GM12878 (cell line): ENCODE data around the gene MYBPHL. TPM values are rescaled to one million over a fixed set of nuclear protein-coding genes. Genes with fewer than 3 reads are reported as not detected.

Source experiments
- ATAC-seq: fragments of 200-7000 bp; cut with Tn5 transposase; 3 replicates; pipeline ENCODE4 v1.9.1; 2020; ENCODE audit warnings: mild to moderate bottlenecking, moderate library complexity
- BruUV-seq: library from RNA; stranded (reverse); fragments of 400-500 nt; replicated peaks from 2 replicates; lab custom pipeline; 2021; lab: Mats Ljungman, UMichigan
- CTCF ChIA-PET: fragments of 300-600 bp; sonication (Branson Sonifier 250); formaldehyde crosslinking; extraction: SDS; loops from one replicate; lab custom pipeline; 2021; ENCODE audit warnings: inconsistent platforms; lab: Yijun Ruan, JAX
- POLR2A ChIA-PET: fragments of 350-600 bp; formaldehyde crosslinking; extraction: SDS; loops from one replicate; lab custom pipeline; 2021; ENCODE audit warnings: inconsistent platforms; lab: Charles Lee
- RAD21 ChIA-PET: fragments of 300-600 bp; sonication (Branson Sonifier 250); formaldehyde crosslinking; loops from one replicate; lab custom pipeline; 2023; ENCODE audit warnings: antibody characterized with exemption; ENCODE audit not compliant: unreplicated experiment; lab: Charles Lee
- SMC1A ChIA-PET: fragments of 300-600 bp; sonication (Branson Sonifier 250); formaldehyde crosslinking; loops from one replicate; lab custom pipeline; 2023; ENCODE audit not compliant: unreplicated experiment, uncharacterized antibody; lab: Charles Lee
- DNase-seq: peaks from one replicate; pipeline ENCODE4 v3.0.0-alpha.2; 2011; ENCODE audit warnings: low read depth, low spot score
- FAIRE-seq: peaks from 3 replicates; lab custom pipeline; 2011; peaks lifted over from hg19 to GRCh38; lab: Jason Lieb, UNC
- H2AFZ ChIP-seq: 2 replicates; pipeline ENCODE4 v1.6.0; 2011; ENCODE audit warnings: low read depth, low read length, control low read depth; ENCODE audit not compliant: control insufficient read depth
- H3K27ac ChIP-seq: 2 replicates; pipeline ENCODE4 v1.5.1; 2011; ENCODE audit warnings: control low read depth; ENCODE audit not compliant: control insufficient read depth, insufficient read depth
- H3K27me3 ChIP-seq, 2 experiments: replicated peaks in 1 of 2; 2 replicates each; pipeline versions ENCODE4 v1.6.0 to v1.6.1; 2011; ENCODE audit warnings: low read length in 1 of 2; ENCODE audit not compliant: control insufficient read depth in 2 of 2, insufficient read depth in 2 of 2
- H3K36me3 ChIP-seq, 2 experiments: 2 replicates each; pipeline ENCODE4 v1.5.1; 2011; ENCODE audit warnings: low read length in 1 of 2; ENCODE audit not compliant: control insufficient read depth in 2 of 2, insufficient read depth in 2 of 2
- H3K4me1 ChIP-seq: 2 replicates; pipeline ENCODE4 v1.6.1; 2011; ENCODE audit warnings: mild to moderate bottlenecking, low read length, moderate library complexity, mixed read lengths; ENCODE audit not compliant: control insufficient read depth, insufficient read depth
- H3K4me2 ChIP-seq: 2 replicates; pipeline ENCODE4 v1.6.0; 2011; ENCODE audit warnings: control low read depth; ENCODE audit not compliant: control insufficient read depth, insufficient read depth
- H3K4me3 ChIP-seq: fragments of 200-600 bp; sonication (generic); 2 replicates; pipeline ENCODE4 v1.5.1; 2016
- H3K79me2 ChIP-seq: 2 replicates; pipeline ENCODE4 v1.6.0; 2011; ENCODE audit warnings: low read length; ENCODE audit not compliant: control insufficient read depth, insufficient read depth
- H3K9ac ChIP-seq: 2 replicates; pipeline ENCODE4 v1.8.0; 2011; ENCODE audit warnings: low read length, control low read depth, mixed read lengths; ENCODE audit not compliant: control insufficient read depth, insufficient read depth
- H3K9me3 ChIP-seq: replicated peaks from 3 replicates; pipeline ENCODE4 v1.5.1; 2011; ENCODE audit warnings: mild to moderate bottlenecking, low read length; ENCODE audit not compliant: control insufficient read depth, insufficient read depth
- H4K20me1 ChIP-seq: 2 replicates; pipeline ENCODE4 v1.6.0; 2011; ENCODE audit not compliant: control insufficient read depth, insufficient read depth
- ATF7 ChIP-seq: fragments of 450-650 bp; IDR thresholded peaks from 2 replicates; pipeline ENCODE4 v1.6.1; 2016; ENCODE audit warnings: low read depth, mild to moderate bottlenecking
- EP300 ChIP-seq, 2 experiments: fragments of 150-350 bp in 1 of 2; IDR thresholded peaks; 2 replicates each; pipeline ENCODE4 v1.6.1; 2011 to 2012; ENCODE audit warnings: low read depth in 2 of 2, low read length in 2 of 2, borderline replicate concordance in 1 of 2, improper control_type of control experiment in 1 of 2, inconsistent platforms in 1 of 2; ENCODE audit not compliant: control insufficient read depth in 1 of 2
- MTA3 ChIP-seq: IDR thresholded peaks from 2 replicates; pipeline ENCODE4 v1.6.1; 2012; ENCODE audit warnings: low read length, inconsistent platforms, borderline replicate concordance
- MXI1 ChIP-seq: fragments of 150-350 bp; IDR thresholded peaks from 2 replicates; pipeline ENCODE4 v1.6.1; 2011; ENCODE audit warnings: low read depth, mild to moderate bottlenecking, inconsistent platforms, low read length, improper control_type of control experiment
- MYC ChIP-seq: IDR thresholded peaks from 2 replicates; pipeline ENCODE4 v1.6.1; 2011; ENCODE audit warnings: mild to moderate bottlenecking, low read length, moderate library complexity, inconsistent platforms; ENCODE audit not compliant: insufficient read depth, insufficient replicate concordance, insufficient read length, severe bottlenecking
- RFX5 ChIP-seq: IDR thresholded peaks from 2 replicates; pipeline ENCODE4 v1.6.1; 2011; ENCODE audit warnings: low read depth, low read length, improper control_type of control experiment
- TAF1 ChIP-seq: IDR thresholded peaks from 2 replicates; pipeline ENCODE4 v1.6.1; 2011; ENCODE audit warnings: mild to moderate bottlenecking, low read depth, low read length, borderline replicate concordance
- TCF3 ChIP-seq: IDR thresholded peaks from 2 replicates; pipeline ENCODE4 v1.6.1; 2012; ENCODE audit warnings: low read depth, mild to moderate bottlenecking, low read length, borderline replicate concordance; ENCODE audit not compliant: insufficient read depth
- ZNF274 ChIP-seq: IDR thresholded peaks from one replicate; pipeline ENCODE4 v1.8.0; 2011; ENCODE audit not compliant: insufficient read length, insufficient read depth
- WGBS: methylation state at CpG from one replicate; pipeline ENCODE4 v1.1.6; 2016; ENCODE audit warnings: low lambda C conversion rate; ENCODE audit not compliant: insufficient replicate concordance, insufficient coverage; ENCODE audit errors: missing lambda C conversion rate; 5-methylcytosine and 5-hydroxymethylcytosine counted together
- in situ Hi-C: fragments of 300-500 bp; cut with MboI; formaldehyde crosslinking; loops from 9 replicates; pipeline ENCODE4 v1.14.3; 2018; ENCODE audit warnings: mixed read lengths
- intact Hi-C: fragments of 100-400 bp; cut with micrococcal nuclease; formaldehyde crosslinking; loops from one replicate; pipeline ENCODE4 v1.14.2; 2022; ENCODE audit not compliant: unreplicated experiment
- polyA plus RNA-seq, 11 experiments: library from polyadenylated mRNA; depleted of rRNA in 4 of 11; unstranded in 6 of 11; stranded (reverse) in 5 of 11; fragments of >200 nt; fragmentation: Nextera tagmentation in 4 of 11; fragmentation: Illumina TruSeq in 1 of 11; extraction: Ambion mirVana in 4 of 11; extraction: Trizol in 1 of 11; gene quantifications; 1 replicate in 1 of 11; 2 replicates in 10 of 11; pipeline versions ENCODE4 v1.2.1 to v1.2.3, GENCODE V29; 2011 to 2016; ENCODE audit warnings: inconsistent platforms in 2 of 11, missing spikeins in 2 of 11, low read depth in 1 of 11
- total RNA-seq, 4 experiments: library from RNA; depleted of rRNA in 3 of 4; stranded (reverse); fragments of >200 nt in 3 of 4; fragmentation: Illumina TruSeq in 1 of 4; extraction: Trizol in 1 of 4; gene quantifications; 2 replicates each; pipeline versions ENCODE4 v1.2.1 to v1.2.3, GENCODE V29; 2013 to 2021
- TF ChIP-seq, protein P1 (sequence below): IDR thresholded peaks from 2 replicates; pipeline ENCODE4 v1.6.1; 2011; ENCODE audit warnings: borderline replicate concordance, low read depth, mild to moderate bottlenecking, moderate library complexity, low read length; ENCODE audit not compliant: insufficient read depth, poor library complexity, severe bottlenecking
- TF ChIP-seq, protein P2 (sequence below): fragments of 450-650 bp; formaldehyde crosslinking; IDR thresholded peaks from 2 replicates; pipeline ENCODE4 v1.4.0; 2022; ENCODE audit warnings: mild to moderate bottlenecking, moderate library complexity
- TF ChIP-seq, protein P3 (sequence below): IDR thresholded peaks from 2 replicates; pipeline ENCODE4 v1.6.1; 2012; ENCODE audit warnings: mild to moderate bottlenecking, low read depth, low read length

MYBPHL gene
- total and polyA plus RNA-seq, 10 of the 15 experiments (the other 5 are each of a cell fraction or from before 2014, with no cell fraction given) = 0.16 to 0.75 (median 0.54) TPM; not detected in 7

DNA sequence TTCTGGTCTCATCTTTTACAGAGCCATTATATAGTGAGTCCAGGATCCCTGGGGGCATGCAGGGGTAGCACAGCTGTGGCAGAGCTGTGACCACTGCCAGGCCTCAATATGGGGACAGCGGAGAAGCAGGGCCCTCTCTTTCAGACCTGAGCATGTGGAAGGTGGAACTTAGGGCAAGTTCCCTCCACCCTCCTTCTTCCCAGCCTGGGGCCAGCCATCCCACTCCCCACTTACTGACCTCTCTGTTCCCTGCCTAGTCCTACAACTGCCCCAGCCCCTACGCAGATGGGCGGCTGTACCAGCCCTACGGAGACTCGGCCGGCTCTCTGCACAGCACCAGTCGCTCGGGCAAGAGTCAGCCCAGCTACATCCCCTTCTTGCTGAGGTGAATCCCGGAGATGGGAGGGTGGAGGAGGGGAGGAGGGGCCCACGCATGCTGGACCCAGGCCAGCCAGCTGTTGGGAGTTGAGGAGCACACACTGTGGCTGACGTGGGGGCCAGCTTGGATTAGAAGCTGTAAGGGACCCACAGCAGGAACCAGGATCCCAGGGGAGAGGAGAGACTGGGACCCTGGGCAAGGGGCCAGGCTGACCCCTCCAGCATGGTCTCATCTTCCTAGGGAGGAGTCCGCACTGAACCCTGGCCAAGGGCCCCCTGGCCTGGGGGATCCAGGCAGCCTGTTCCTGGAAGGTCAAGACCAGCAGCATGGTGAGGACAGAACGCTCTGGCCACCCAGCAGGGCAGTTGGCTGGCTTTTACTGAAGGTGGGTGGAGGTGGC lies 34.6 kb downstream of the MYBPHL start:
- intact Hi-C loops = no loop called here
- no peaks in the 10 kb centered on the region for H3K4me1 ChIP-seq
- H3K27ac ChIP-seq = no peak overlapping the region
- ChIA-PET SMC1A (no interaction called here), RAD21 (no interaction called here), CTCF (no interaction called here), POLR2A (no interaction called here)
- no peaks in the 10 kb centered on the region for H3K36me3 ChIP-seq
- DNase-seq = no peak
- in situ Hi-C loops = no loop called here
- H3K27me3 ChIP-seq = peaks cover 0 to 1% of the 10 kb centered on the region in 2 experiments; a peak in 1 of 4 replicates
- ATAC-seq = no peak
- TF ChIP-seq MXI1 = no peak
- TF ChIP-seq, protein P1, sequence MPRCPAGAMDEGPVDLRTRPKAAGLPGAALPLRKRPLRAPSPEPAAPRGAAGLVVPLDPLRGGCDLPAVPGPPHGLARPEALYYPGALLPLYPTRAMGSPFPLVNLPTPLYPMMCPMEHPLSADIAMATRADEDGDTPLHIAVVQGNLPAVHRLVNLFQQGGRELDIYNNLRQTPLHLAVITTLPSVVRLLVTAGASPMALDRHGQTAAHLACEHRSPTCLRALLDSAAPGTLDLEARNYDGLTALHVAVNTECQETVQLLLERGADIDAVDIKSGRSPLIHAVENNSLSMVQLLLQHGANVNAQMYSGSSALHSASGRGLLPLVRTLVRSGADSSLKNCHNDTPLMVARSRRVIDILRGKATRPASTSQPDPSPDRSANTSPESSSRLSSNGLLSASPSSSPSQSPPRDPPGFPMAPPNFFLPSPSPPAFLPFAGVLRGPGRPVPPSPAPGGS = no peak
- TF ChIP-seq MYC = no peak
- no peak for TF ChIP-seq TAF1
- no peak for TF ChIP-seq ZNF274
- TF ChIP-seq, protein P2, sequence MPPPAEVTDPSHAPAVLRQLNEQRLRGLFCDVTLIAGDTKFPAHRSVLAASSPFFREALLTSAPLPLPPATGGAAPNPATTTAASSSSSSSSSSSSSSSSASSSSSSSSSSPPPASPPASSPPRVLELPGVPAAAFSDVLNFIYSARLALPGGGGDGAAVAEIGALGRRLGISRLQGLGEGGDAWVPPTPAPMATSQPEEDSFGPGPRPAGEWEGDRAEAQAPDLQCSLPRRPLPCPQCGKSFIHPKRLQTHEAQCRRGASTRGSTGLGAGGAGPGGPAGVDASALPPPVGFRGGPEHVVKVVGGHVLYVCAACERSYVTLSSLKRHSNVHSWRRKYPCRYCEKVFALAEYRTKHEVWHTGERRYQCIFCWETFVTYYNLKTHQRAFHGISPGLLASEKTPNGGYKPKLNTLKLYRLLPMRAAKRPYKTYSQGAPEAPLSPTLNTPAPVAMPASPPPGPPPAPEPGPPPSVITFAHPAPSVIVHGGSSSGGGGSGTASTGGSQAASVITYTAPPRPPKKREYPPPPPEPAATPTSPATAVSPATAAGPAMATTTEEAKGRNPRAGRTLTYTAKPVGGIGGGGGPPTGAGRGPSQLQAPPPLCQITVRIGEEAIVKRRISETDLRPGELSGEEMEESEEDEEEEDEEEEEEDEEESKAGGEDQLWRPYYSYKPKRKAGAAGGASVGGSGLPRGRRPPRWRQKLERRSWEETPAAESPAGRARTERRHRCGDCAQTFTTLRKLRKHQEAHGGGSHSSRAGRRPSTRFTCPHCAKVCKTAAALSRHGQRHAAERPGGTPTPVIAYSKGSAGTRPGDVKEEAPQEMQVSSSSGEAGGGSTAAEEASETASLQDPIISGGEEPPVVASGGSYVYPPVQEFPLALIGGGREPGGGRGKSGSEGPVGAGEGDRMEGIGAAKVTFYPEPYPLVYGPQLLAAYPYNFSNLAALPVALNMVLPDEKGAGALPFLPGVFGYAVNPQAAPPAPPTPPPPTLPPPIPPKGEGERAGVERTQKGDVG (CRISPR knock-in tag) = no peak
- TF ChIP-seq ATF7 = no peak
- no peak for TF ChIP-seq RFX5
- no peak for TF ChIP-seq MTA3
- no peak for TF ChIP-seq TCF3
- TF ChIP-seq EP300 (IDR thresholded peaks at IDR 0.05; ENCODE audit: borderline replicate concordance in 1 of 2, control insufficient read depth in 1 of 2, low read depth in 2 of 2, low read length in 2 of 2) = no peak
- TF ChIP-seq, protein P3, sequence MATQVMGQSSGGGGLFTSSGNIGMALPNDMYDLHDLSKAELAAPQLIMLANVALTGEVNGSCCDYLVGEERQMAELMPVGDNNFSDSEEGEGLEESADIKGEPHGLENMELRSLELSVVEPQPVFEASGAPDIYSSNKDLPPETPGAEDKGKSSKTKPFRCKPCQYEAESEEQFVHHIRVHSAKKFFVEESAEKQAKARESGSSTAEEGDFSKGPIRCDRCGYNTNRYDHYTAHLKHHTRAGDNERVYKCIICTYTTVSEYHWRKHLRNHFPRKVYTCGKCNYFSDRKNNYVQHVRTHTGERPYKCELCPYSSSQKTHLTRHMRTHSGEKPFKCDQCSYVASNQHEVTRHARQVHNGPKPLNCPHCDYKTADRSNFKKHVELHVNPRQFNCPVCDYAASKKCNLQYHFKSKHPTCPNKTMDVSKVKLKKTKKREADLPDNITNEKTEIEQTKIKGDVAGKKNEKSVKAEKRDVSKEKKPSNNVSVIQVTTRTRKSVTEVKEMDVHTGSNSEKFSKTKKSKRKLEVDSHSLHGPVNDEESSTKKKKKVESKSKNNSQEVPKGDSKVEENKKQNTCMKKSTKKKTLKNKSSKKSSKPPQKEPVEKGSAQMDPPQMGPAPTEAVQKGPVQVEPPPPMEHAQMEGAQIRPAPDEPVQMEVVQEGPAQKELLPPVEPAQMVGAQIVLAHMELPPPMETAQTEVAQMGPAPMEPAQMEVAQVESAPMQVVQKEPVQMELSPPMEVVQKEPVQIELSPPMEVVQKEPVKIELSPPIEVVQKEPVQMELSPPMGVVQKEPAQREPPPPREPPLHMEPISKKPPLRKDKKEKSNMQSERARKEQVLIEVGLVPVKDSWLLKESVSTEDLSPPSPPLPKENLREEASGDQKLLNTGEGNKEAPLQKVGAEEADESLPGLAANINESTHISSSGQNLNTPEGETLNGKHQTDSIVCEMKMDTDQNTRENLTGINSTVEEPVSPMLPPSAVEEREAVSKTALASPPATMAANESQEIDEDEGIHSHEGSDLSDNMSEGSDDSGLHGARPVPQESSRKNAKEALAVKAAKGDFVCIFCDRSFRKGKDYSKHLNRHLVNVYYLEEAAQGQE = no peak
- BruUV-seq = no TSS peak
- no peaks in the 10 kb centered on the region for H3K9me3 ChIP-seq
- no peak for FAIRE-seq
- H3K4me3 ChIP-seq = no peak overlapping the region
- no peaks in the 10 kb centered on the region for H3K79me2 ChIP-seq
- 46% methylated on average over 13 of the region's 13 CpGs for WGBS
- no peaks in the 10 kb centered on the region for H4K20me1 ChIP-seq
- no peak overlapping the region for H3K9ac ChIP-seq
- H3K4me2 ChIP-seq = no peak overlapping the region
- H2AFZ ChIP-seq = no peak overlapping the region
